ENCODE measurements around the gene MPHOSPH8.
A peak's percentile ranks its signal among the peaks of the same experiment; 100 is the strongest.

The MPHOSPH8 gene, protein sequence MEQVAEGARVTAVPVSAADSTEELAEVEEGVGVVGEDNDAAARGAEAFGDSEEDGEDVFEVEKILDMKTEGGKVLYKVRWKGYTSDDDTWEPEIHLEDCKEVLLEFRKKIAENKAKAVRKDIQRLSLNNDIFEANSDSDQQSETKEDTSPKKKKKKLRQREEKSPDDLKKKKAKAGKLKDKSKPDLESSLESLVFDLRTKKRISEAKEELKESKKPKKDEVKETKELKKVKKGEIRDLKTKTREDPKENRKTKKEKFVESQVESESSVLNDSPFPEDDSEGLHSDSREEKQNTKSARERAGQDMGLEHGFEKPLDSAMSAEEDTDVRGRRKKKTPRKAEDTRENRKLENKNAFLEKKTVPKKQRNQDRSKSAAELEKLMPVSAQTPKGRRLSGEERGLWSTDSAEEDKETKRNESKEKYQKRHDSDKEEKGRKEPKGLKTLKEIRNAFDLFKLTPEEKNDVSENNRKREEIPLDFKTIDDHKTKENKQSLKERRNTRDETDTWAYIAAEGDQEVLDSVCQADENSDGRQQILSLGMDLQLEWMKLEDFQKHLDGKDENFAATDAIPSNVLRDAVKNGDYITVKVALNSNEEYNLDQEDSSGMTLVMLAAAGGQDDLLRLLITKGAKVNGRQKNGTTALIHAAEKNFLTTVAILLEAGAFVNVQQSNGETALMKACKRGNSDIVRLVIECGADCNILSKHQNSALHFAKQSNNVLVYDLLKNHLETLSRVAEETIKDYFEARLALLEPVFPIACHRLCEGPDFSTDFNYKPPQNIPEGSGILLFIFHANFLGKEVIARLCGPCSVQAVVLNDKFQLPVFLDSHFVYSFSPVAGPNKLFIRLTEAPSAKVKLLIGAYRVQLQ

GRCh38 chr13:19633479-19634255 lies at the start of gene MPHOSPH8:
Gene MPHOSPH8, plus strand, starts transcription at chr13:19633659. Its CDS starts 90 bp downstream, at chr13:19633749.
- Histone ChIP-seq H3K4me1 (ENCODE audit: control insufficient read depth in 1 of 2, insufficient read depth in 2 of 2, low read length in 2 of 2) (peaks cover 17 to 19% of the 10 kb centered on the region in 2 donors), H3K27ac (ENCODE audit: low read depth, low read length) (peak within 1 kb of the TSS; percentile 89), H3K4me3 (ENCODE audit: low read depth in 1 of 2, low read length in 2 of 2) (peak within 1 kb of the TSS; percentile 89 to 100), H3K9me3 (ENCODE audit: control insufficient read depth in 1 of 2, low read length in 2 of 2) (no peaks in the 10 kb centered on the region), H3K27me3 (ENCODE audit: control insufficient read depth in 1 of 2, insufficient read depth in 2 of 2, low read length in 2 of 2) (no peaks in the 10 kb centered on the region), H3K36me3 (ENCODE audit: control insufficient read depth in 1 of 2, insufficient read depth in 2 of 2, low read length in 2 of 2) (no peaks in the 10 kb centered on the region), H3K9ac (ENCODE audit: low read depth in 1 of 2, low read length in 2 of 2) (peak within 1 kb of the TSS; percentile 83 to 96)

DNA sequence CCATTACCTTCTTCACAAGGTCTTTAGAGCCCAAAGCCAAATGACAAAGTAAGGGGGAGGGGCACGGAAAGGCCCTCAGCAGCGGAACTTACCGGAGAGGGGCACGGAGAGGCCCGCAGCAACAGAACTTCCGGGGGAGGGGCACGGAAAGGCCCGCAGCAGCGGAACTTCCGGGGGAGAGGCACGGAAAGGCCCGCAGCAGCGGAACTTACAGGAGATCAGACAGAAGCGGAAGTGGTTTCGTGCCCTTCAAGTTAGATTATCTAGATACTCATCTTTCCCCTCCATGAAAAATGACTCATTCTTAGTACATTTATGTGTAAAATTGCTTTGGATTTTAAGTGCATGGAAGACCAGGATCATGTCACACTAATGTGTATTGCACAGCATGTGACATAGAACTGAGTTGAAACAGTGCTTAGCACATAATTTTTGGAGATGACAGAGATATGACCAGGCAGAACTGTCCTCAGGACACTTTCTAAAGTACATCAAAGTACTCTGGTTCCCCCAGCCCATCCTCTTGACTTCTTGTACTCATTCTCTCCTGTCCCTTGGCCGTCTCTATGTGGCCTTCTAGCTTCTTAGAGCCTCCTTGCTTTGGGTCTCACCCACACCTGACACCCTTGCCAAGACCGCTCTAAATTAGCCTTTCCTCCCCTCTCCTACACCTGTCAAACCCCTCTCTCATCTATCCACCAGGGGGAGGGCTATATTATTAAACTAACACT lies 46.4 kb upstream of the MPHOSPH8 start:
- H3K9ac ChIP-seq (ENCODE audit: low read depth in 1 of 2, low read length in 2 of 2), result no peak overlapping the region
- no peaks in the 10 kb centered on the region for H3K9me3 ChIP-seq (ENCODE audit: control insufficient read depth in 1 of 2, low read length in 2 of 2)
- peak overlapping the region; percentile 31 to 40 for H3K4me3 ChIP-seq (ENCODE audit: low read depth in 1 of 2, low read length in 2 of 2)
- no peaks in the 10 kb centered on the region for H3K36me3 ChIP-seq (ENCODE audit: control insufficient read depth in 1 of 2, insufficient read depth in 2 of 2, low read length in 2 of 2)
- no peaks in the 10 kb centered on the region for H3K4me1 ChIP-seq (ENCODE audit: control insufficient read depth in 1 of 2, insufficient read depth in 2 of 2, low read length in 2 of 2)
- H3K27ac ChIP-seq (ENCODE audit: low read depth, low read length), result no peak overlapping the region
- H3K27me3 ChIP-seq (ENCODE audit: control insufficient read depth in 1 of 2, insufficient read depth in 2 of 2, low read length in 2 of 2), result no peaks in the 10 kb centered on the region

GRCh38 chr13:19587635-19588300 lies 45.7 kb upstream of the MPHOSPH8 start:
- no peaks in the 10 kb centered on the region for H3K27me3 ChIP-seq (ENCODE audit: control insufficient read depth in 1 of 2, insufficient read depth in 2 of 2, low read length in 2 of 2)
- H3K27ac ChIP-seq (ENCODE audit: low read depth, low read length), result no peak overlapping the region
- peak overlapping the region in 1 of 2 donors; percentile 40 for H3K4me3 ChIP-seq (ENCODE audit: low read depth in 1 of 2, low read length in 2 of 2)
- no peaks in the 10 kb centered on the region for H3K9me3 ChIP-seq (ENCODE audit: control insufficient read depth in 1 of 2, low read length in 2 of 2)
- H3K4me1 ChIP-seq (ENCODE audit: control insufficient read depth in 1 of 2, insufficient read depth in 2 of 2, low read length in 2 of 2), result no peaks in the 10 kb centered on the region
- H3K9ac ChIP-seq (ENCODE audit: low read depth in 1 of 2, low read length in 2 of 2), result no peak overlapping the region
- H3K36me3 ChIP-seq (ENCODE audit: control insufficient read depth in 1 of 2, insufficient read depth in 2 of 2, low read length in 2 of 2), result no peaks in the 10 kb centered on the region

- Histone ChIP-seq H3K9ac (ENCODE audit: low read depth in 1 of 2, low read length in 2 of 2) (no peak overlapping the region), H3K27me3 (ENCODE audit: control insufficient read depth in 1 of 2, insufficient read depth in 2 of 2, low read length in 2 of 2) (no peaks in the 10 kb centered on the region), H3K9me3 (ENCODE audit: control insufficient read depth in 1 of 2, low read length in 2 of 2) (no peaks in the 10 kb centered on the region), H3K27ac (ENCODE audit: low read depth, low read length) (no peak overlapping the region), H3K4me3 (ENCODE audit: low read depth in 1 of 2, low read length in 2 of 2) (no peak overlapping the region), H3K4me1 (ENCODE audit: control insufficient read depth in 1 of 2, insufficient read depth in 2 of 2, low read length in 2 of 2) (no peaks in the 10 kb centered on the region), H3K36me3 (ENCODE audit: control insufficient read depth in 1 of 2, insufficient read depth in 2 of 2, low read length in 2 of 2) (no peaks in the 10 kb centered on the region)
Measured at GRCh38 chr13:19589312-19589711, 44.1 kb upstream of the MPHOSPH8 start.

DNA sequence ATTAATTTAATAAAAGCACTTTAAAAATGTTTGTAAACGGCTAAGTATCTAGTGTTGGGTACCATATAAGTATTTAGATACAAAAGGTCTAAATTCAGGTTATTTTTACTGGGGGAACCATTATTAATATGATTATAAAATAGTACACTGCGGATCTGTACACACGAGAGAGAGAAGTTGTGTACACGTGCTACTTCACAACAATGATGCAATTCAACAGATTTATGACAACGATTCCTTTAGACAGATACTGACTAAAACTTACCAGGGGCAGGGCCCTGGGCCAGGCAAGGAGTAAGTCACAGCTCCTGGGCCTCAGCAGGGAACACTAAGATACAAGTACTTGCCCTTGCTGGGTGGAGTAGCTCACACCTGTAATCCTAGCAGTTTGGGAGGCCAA lies 43.0 kb upstream of the MPHOSPH8 start:
- H3K4me3 ChIP-seq (ENCODE audit: low read depth in 1 of 2, low read length in 2 of 2), result no peak overlapping the region

DNA sequence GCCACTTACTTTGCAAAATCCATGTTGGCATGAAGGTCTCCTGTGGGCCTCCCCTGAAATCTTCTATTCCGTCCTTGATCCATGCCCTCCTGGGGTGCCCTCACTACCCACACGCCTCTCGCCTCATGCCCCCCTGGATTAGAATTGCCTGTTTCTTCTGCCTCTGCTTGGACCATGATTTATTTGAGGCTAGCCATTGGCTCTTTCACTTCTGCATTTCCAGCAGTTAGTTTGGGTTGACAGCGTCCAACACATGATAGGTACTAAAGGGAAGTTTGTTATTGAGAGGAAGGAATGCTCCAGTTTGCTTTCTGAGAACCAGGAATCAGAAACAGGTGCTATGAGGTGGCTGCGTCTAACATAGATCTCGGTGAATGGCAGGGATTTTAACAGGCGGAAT lies 41.6 kb upstream of the MPHOSPH8 start:
- Histone ChIP-seq H3K4me1 (ENCODE audit: control insufficient read depth in 1 of 2, insufficient read depth in 2 of 2, low read length in 2 of 2) (no peaks in the 10 kb centered on the region), H3K4me3 (ENCODE audit: low read depth in 1 of 2, low read length in 2 of 2) (no peak overlapping the region), H3K27ac (ENCODE audit: low read depth, low read length) (no peak overlapping the region), H3K9me3 (ENCODE audit: control insufficient read depth in 1 of 2, low read length in 2 of 2) (no peaks in the 10 kb centered on the region), H3K36me3 (ENCODE audit: control insufficient read depth in 1 of 2, insufficient read depth in 2 of 2, low read length in 2 of 2) (no peaks in the 10 kb centered on the region), H3K9ac (ENCODE audit: low read depth in 1 of 2, low read length in 2 of 2) (no peak overlapping the region), H3K27me3 (ENCODE audit: control insufficient read depth in 1 of 2, insufficient read depth in 2 of 2, low read length in 2 of 2) (no peaks in the 10 kb centered on the region)

More for the DNA sequence above, 43.0 kb upstream of the MPHOSPH8 start:
- H3K36me3 ChIP-seq (ENCODE audit: control insufficient read depth in 1 of 2, insufficient read depth in 2 of 2, low read length in 2 of 2), result no peaks in the 10 kb centered on the region
- no peaks in the 10 kb centered on the region for H3K9me3 ChIP-seq (ENCODE audit: control insufficient read depth in 1 of 2, low read length in 2 of 2)
- no peak overlapping the region for H3K27ac ChIP-seq (ENCODE audit: low read depth, low read length)
- H3K9ac ChIP-seq (ENCODE audit: low read depth in 1 of 2, low read length in 2 of 2), result no peak overlapping the region
- no peaks in the 10 kb centered on the region for H3K4me1 ChIP-seq (ENCODE audit: control insufficient read depth in 1 of 2, insufficient read depth in 2 of 2, low read length in 2 of 2)
- no peaks in the 10 kb centered on the region for H3K27me3 ChIP-seq (ENCODE audit: control insufficient read depth in 1 of 2, insufficient read depth in 2 of 2, low read length in 2 of 2)

DNA sequence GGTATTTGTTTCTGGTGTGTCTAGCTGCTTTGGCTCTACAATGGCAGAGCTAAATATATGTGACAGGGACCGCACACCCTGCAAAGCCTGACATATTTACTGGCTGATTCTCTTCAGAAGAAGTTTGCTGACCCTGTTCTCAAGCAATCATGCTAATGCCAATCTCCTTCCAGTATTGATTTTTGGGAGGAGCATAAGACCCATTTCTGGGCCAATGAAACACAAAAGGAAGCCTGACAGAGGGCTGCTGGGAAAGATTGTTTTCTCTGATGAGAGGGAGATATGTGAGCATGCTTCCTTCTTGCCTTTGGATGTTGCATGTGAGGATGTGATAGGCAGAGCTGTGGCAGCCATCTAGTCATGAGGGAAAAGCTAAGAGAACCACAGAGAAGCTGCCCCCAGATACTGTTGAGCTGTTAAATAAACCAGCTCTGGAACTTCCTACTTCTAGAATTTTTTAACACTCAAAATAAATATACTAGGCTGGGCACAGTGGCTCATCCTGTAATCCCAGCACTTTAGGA lies 40.7 kb upstream of the MPHOSPH8 start:
- H3K36me3 ChIP-seq (ENCODE audit: control insufficient read depth in 1 of 2, insufficient read depth in 2 of 2, low read length in 2 of 2), result no peaks in the 10 kb centered on the region
- no peak overlapping the region for H3K27ac ChIP-seq (ENCODE audit: low read depth, low read length)
- no peaks in the 10 kb centered on the region for H3K27me3 ChIP-seq (ENCODE audit: control insufficient read depth in 1 of 2, insufficient read depth in 2 of 2, low read length in 2 of 2)
- no peaks in the 10 kb centered on the region for H3K4me1 ChIP-seq (ENCODE audit: control insufficient read depth in 1 of 2, insufficient read depth in 2 of 2, low read length in 2 of 2)
- H3K9ac ChIP-seq (ENCODE audit: low read depth in 1 of 2, low read length in 2 of 2), result no peak overlapping the region
- H3K4me3 ChIP-seq (ENCODE audit: low read depth in 1 of 2, low read length in 2 of 2), result no peak overlapping the region
- no peaks in the 10 kb centered on the region for H3K9me3 ChIP-seq (ENCODE audit: control insufficient read depth in 1 of 2, low read length in 2 of 2)

DNA sequence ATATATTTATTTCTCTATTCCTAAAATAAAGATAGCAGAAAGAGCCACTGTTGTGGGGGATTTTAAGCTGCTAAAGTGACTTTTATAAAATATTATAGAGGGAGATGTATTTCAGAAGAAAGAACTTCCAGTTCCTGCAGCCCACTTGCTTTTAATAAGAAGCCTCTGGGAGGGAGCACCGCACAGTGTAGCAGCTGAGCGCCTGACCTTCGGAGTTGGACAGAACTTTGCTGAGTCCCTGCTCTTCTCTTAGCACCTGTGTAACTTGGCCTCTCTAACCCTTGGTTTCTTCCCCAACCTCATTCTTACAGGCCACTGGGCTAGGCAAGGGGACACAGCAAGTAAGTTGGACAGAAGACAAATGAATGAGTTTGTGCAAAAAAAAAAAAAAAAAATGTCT lies 37.4 kb upstream of the MPHOSPH8 start:
- H3K27me3 ChIP-seq (ENCODE audit: control insufficient read depth in 1 of 2, insufficient read depth in 2 of 2, low read length in 2 of 2), result no peaks in the 10 kb centered on the region
- H3K9me3 ChIP-seq (ENCODE audit: control insufficient read depth in 1 of 2, low read length in 2 of 2), result no peaks in the 10 kb centered on the region
- H3K4me1 ChIP-seq (ENCODE audit: control insufficient read depth in 1 of 2, insufficient read depth in 2 of 2, low read length in 2 of 2), result no peaks in the 10 kb centered on the region
- H3K9ac ChIP-seq (ENCODE audit: low read depth in 1 of 2, low read length in 2 of 2), result no peak overlapping the region
- no peaks in the 10 kb centered on the region for H3K36me3 ChIP-seq (ENCODE audit: control insufficient read depth in 1 of 2, insufficient read depth in 2 of 2, low read length in 2 of 2)
- no peak overlapping the region for H3K4me3 ChIP-seq (ENCODE audit: low read depth in 1 of 2, low read length in 2 of 2)
- H3K27ac ChIP-seq (ENCODE audit: low read depth, low read length), result no peak overlapping the region

DNA sequence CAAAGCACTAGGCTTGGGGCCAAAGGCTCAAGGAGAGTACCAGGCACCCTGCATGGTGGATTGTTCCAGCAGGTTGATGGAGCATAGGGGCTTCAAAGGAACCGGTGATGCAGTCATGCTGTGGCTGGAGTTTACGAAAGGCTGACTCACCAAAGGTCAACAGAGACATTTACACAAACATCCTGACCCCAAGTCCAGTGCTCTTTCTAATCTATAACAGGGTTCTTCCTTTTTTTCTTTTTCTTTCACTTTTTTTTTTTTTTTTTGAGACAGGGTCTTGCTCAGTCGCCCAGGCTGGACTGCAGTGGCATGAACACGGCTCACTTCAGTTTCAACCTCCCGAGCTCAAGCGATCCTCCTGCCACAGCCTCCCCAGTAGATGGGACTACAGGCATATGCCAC lies 36.5 kb upstream of the MPHOSPH8 start:
- H3K9ac ChIP-seq (ENCODE audit: low read depth in 1 of 2, low read length in 2 of 2), result no peak overlapping the region
- H3K36me3 ChIP-seq (ENCODE audit: control insufficient read depth in 1 of 2, insufficient read depth in 2 of 2, low read length in 2 of 2), result no peaks in the 10 kb centered on the region
- no peaks in the 10 kb centered on the region for H3K27me3 ChIP-seq (ENCODE audit: control insufficient read depth in 1 of 2, insufficient read depth in 2 of 2, low read length in 2 of 2)
- no peaks in the 10 kb centered on the region for H3K9me3 ChIP-seq (ENCODE audit: control insufficient read depth in 1 of 2, low read length in 2 of 2)
- no peak overlapping the region for H3K4me3 ChIP-seq (ENCODE audit: low read depth in 1 of 2, low read length in 2 of 2)
- no peaks in the 10 kb centered on the region for H3K4me1 ChIP-seq (ENCODE audit: control insufficient read depth in 1 of 2, insufficient read depth in 2 of 2, low read length in 2 of 2)
- no peak overlapping the region for H3K27ac ChIP-seq (ENCODE audit: low read depth, low read length)

Data from duodenal mucosa (tissue), 2 donors.